ENCODE data around the gene CCBE1.
A peak's percentile ranks its signal among the peaks of the same experiment; 100 is the strongest.
"Not testable (repeated sequence)": the region's sequence is repeated elsewhere in the genome, so short reads cannot be mapped to it uniquely, and the experiment has no call there.

The CCBE1 gene

DNA sequence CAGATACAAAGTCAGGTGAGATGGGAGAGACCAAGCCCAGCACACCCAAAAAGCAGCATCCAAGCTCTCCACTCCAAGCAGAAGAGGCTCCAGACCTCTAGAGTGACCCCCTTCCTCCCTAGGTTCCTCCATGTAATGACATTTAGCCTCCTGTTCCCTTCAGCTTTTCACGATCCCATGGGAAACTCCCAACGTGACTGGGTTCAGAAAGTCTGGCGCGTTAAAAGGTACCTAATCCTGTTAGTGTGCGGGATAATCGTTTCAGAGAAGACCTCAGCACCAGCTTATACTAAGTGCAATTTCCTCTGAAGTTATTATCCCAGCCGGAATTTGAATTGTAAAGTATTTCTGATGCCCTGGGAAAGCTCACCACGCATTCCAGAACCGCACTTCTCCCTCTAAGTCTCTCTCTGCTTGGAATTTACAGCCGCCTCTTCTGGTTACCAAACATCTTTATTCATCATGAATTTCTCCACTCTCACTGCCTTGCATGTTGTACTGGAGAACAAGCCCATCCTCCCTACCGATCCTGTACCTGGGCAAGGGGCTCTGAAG lies 46.9 kb downstream of the CCBE1 start:
- DNase-seq = peak; percentile 24 to 60

DNA sequence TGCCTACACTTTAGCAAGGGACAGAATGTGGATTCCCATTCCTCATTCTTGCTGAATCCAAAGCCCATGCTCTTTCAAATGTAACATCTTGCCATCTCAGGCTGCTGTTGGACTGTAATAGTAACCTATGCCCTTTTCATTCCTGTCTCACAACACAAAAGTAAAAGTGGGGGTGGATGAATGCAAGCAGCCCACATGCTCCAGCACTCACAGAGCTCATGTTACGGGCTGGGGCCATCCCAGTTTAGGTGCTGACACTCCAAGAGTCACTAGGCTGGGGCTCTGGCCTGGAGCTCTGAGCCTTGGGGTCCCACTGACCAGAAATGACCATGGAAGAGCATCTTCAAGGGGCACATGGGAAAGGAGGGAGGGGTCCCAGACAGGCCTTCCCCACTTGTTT lies 47.6 kb downstream of the CCBE1 start:
- no peak for DNase-seq

DNA sequence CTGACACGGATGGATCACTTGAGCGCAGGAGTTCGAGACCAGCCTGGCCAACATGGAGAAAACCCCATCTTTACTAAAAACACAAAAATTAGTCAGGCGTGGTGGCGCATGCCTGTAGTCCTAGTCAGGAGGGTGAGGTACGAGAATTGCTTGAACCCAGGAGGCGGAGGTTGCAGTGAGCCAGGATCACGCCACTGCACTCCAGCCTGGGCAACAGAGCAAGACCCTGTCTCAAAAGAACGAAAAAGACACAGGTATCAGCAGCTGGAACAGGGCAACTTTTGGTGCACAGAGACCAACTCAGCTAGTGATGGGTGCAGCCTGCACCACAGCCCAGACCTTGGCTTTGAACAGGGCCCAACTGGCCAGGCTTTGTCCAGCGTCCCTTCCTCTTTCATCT lies 48.8 kb downstream of the CCBE1 start:
- not testable (repeated sequence) for DNase-seq

DNA sequence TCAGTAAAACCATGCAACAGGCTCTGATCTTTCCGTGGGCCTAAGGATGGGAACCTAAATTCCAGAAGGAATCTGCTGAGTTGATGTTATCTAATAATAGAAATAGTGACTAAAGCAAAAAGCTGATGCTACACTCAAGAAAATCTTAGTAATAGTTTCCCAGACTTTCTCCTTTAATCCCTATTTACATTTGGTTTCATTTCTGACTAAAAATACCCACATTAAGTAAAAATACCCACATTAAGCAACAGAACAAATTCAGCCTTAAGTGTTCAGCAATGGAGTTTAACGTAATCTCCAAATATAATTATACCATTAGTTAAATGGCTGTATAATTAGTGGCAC lies 50.3 kb downstream of the CCBE1 start:
- DNase-seq = no peak

DNA sequence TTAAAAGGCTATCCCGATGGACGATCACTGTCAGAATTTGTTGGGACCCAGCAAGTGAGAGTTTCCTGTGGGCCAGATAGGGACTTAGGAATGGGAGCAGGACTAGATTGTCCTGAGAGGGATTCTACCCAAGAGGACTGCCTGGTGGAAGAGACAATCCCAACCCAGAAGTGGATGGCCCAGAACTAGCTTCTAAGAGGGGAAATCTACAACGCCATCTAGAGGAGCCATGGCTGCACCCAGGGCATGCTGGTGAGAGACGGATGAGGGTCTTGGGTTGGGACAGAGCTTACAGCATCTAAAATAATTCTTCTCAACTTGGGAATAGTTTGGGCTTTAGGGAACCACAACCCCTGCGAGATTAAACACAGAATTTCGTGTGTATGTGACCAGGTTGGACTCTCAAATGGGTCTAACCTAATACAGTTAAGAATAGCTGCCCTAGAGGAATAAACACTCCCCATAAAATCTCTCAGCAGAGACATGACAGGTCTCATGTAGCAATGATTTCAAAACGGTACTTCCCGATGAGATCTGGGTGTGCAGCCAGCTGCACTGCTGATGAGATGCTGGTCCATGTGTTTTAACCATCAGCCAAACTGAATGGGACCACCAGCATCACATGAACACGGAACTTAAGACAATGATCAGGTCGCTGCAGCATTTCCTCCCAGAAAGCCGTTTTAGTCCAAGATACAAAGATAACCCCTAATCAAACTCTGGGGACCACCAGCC lies 50.8 kb downstream of the CCBE1 start:
- DNase-seq = no peak

DNA sequence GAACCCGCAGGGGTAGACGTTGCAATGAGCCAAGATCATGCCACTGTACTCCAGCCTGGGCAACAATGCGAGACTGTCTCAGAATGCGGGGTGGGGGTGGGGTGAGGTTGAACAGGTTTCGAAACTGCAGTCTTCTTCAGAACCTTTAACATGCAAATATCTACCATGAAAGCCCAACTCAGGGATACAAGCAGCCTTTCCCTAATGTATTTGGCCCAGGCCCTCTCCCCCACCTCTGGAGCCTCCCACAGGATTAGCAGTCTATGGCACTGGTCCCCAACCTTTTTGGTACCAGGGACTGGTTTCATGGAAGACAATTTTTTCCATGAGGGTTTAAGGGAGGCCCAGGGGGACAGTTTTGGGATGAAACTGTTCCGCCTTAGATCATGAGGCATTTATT lies 53.5 kb downstream of the CCBE1 start:
- no peak for DNase-seq

DNA sequence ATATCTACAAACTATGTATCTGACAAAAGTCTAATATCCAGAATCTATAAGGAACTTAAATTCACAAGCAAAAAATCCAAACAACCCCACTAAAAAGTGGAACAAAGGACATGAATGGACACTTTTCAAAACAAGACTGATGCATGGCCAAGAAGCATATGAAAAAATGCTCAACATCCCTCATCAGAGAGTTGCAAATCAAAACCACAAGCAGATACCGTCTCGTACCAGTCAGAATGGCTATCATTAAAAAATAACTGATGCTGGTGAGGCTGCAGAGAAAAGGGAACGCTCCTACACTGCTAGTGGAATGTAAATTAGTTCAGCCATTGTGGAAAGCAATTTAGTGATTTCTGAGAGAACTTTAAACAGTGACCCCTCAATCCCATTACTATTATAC lies 56.5 kb downstream of the CCBE1 start:
- DNase-seq = no peak

DNA sequence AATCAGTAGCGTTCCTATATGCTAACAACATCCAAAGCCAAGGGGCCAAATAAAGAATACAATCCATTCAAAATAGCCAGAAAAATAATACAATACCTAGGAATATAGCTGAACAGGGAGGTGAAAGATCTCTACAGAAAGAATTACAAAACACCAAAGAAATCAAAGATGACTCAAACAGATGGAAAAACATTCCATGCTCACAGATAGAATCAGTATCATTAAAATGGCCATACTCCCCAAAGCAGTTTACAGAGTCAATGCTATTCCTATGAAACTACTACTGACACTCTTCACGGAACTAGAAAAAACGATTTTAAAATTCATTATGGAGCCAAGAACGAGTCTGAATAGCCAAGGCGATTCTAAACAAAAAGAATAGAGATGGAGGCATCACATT lies 57.4 kb downstream of the CCBE1 start:
- DNase-seq = no peak

DNA sequence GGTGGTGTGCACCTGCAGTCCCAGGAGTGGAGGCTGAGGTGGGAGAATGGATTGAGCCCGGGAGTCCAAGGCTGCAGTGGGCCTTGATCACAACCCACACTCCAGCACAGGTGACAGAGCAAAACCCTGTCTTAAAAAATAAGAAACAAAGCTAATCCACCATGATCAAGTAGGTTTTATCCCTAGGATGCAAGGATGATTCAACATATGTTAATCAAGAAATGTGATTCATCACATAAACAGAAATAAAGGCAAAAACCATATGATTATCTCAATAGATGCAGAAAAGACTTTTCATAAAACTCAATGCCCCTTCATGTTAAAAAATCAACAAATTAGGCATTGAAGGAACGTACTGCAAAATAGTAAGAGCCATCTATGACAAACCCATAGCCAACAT lies 58.1 kb downstream of the CCBE1 start:
- no peak for DNase-seq

DNA sequence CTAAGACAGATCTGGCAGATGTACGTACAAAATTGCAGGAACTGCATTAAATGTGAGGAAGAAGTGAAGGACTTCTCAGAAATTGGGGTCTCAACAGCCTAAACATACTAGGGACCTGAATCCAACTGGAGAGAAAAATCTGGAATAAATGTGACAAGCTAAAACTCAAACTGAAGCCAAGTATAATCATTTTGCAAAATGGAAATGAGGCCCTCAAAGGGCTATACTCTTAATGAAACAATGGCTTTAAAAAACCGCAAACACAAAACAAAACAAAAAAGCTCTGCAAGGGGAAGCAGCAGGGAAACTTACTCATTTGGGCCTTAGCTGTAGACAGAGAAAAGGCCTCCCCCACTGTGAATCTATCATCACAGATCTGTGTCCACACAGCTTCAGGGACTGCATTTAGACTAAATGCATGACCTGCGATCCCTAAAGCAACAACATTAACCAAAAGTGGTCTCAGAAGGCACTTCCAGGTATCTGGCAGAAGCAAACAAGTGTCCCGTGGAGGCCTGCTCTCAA lies 63.2 kb downstream of the CCBE1 start:
- DNase-seq = no peak

DNA sequence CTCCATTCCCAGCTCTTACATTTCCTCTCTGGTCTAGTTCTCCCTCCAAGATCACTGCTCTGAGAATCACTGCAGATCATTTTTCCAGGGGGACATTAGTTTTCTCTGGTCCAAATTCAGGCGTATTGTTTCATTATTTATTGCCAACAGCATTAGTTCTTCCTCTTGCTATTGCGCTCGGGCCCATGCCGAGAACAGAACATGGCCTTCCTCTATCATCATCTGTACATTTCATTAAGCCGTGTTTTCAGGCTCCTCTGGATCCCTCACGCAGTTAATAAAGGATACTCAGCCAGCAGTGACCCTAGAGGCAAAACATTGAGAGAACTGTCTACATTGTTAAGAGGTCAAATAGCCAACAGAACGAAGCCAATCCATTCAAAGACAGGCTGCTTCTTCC lies 63.9 kb downstream of the CCBE1 start:
- DNase-seq = no peak

DNA sequence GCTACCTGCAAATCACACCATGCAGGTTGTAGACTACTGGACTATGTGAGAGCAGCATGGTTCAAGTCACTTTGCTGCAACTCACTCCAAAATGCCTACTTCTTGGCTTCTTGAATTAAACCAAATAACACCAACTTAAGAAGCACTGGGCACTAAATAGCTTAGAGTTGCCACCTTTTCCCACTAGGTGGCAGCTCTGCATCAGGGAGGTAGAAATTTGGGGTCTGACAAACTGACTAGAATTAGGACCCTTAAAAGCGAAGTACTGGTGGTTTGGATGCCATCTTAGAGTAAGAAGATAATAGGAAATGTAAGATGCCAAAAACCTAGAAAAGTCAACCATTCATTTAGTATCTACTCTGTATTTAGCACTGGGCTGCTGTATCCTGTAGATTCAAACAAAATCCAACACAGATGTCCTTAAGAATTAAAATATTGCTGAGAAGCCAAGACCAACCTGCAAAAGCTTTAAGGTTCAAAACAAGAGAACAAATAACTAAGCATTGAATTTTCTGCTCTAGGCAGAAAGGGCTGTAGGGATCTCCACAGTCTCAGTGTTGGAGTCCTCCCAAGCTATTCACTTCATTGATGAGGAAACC lies 65.5 kb downstream of the CCBE1 start:
- DNase-seq = peak in 1 of 2 experiments; percentile 35

DNA sequence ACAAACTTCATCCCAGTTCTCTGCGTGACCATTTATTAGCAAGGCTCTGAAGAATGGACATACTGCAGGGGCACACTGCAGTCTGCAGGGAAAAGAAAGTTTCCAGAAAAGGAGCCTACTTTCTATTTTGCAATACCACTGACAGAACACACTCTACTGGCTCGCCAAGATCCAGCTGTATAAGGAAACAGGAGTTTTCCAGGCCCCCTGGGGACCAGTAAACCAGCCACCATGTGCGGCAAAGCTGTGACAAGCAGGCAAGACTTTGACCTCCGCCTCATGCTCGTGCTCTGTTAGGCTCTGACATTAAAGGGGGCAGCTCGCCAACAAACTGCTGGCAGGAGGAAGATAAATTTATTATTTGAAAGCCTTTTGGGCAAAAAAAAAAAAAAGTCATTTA lies 67.3 kb downstream of the CCBE1 start:
- DNase-seq = no peak

DNA sequence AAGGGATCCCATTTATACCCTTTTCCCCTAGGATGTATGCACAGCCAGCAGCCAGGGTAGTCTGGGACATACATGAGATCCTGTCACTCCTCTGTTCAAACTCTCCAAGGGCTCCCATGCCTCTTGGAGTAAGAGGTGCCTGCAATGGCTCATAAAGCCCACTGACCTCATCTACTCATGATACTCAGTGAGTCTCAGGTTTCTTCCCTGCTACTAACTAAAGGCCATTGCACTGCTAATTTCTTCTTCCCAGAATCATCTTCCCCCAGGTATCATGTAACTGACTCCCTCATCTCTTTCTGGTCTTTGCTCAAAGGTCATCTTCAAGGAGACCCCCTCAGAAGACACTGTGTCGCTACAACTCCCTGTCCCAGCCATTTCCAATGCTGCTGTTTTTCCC lies 68.2 kb downstream of the CCBE1 start:
- no peak for DNase-seq

DNA sequence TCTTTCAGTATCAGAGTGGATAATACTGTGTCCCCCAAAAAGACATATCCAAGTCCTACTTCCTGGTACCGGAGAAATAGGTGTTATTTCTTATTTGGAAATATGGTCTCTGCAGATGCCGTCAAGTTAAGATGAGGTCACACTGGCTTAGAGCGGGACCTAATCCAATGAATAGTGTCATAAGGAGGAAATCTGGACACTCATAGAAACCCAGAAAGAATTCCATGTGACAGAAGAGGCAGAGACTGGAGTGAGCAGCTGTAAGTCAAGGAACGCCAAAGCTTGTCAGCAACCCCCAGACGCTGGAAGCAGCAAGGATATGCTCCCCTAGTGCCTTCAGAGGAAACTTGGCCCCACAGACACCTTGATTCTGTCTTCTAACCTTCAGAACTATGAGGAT lies 69.8 kb downstream of the CCBE1 start:
- DNase-seq = no peak

DNA sequence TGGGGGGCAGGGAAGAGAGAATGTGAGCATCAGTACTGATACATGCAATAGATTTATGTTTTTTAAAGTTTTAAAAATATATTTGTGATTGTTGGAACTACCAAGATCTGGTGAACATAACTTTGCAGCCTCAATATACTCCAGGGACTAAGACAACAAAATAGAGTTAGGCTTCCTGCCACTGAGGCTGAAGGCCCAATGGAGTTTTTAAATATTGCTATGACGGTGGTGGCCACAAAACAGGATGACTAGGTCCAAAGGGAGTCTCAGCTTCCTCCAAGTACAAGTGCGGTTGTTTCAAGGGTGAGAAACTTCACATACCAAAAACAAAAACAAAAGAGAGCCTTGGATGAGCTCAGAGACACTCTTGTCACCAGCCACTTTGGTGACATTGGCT lies 72.9 kb downstream of the CCBE1 start:
- DNase-seq = no peak

DNA sequence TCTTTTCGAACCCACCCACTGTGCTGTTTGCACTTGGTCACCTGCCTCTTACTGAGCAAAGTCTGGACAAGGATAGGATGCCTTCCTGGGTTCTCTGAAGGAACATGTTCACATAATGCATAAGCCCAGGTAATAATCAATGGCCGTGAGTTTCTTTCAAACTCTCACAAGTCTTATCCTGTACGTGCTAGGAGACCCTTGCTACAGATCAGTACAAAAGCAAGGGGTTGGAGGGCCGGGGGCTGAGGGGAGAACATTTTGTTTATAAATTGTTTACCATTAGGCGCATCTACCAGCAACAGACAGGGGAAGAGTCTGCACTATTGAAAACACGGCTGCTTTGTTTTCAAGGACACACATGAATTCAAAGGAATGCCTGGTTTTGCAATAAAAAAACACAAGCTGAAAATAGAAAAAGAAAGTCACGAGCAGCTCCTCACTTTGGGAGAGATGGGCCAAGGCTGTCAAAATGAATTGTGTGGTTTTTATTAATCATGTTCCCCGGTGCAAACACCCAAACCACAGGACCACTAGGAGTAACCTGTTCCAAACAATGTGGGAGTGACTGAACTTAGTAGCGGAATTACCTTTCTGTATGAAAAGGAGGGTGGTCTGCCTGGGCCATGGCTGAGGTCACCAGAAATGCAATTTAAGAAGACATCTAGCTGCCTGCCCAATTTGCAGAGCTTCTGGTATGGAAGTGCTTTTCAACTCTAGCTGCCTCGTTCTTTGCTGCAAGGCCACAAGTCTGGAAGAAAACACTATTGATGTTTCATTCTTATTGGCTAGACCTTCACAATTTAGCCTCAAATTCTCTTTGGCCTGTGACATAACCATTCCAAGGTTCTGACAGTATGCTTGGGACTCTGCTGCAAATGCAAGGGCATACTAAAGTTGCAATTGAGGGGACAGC lies 73.5 kb downstream of the CCBE1 start:
- no peak for DNase-seq

DNA sequence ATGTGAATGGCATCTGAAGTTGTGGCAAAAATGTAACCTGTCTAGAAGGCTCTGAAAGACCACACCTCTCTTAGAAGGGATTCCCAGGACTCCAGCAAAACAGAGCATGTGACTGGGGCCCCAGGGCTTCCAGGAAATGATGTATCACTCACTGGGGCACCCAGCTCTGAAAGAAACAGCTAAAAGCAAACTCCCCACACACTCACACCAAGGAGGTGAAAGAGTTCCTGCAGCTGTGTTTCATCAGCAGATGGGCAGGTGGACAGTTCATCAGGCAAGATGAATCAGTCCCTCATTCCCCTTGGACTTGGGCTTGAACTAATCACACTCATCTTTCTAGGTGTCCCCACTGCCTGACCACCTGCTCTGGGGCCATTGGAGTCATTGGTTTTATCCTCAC lies 76.2 kb downstream of the CCBE1 start:
- DNase-seq = no peak

DNA sequence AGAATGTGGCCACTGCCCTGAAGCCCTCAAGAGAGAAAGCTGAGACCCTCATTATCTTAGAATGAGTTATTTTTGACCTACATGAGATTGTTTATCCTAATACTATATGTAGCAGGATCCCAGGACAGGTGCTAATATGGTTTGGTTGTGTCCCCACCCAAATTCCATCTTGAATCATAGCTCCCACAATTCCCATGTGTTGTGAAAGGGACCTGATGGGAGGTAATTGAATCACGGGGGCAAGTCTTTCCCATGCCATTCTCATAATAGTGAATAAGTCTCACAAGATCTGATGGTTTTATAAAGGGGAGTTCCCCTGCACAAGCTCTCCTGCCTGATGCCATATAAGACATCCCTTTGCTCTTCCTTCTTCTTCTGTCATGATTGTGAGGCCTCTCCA lies 76.8 kb downstream of the CCBE1 start:
- DNase-seq = no peak

DNA sequence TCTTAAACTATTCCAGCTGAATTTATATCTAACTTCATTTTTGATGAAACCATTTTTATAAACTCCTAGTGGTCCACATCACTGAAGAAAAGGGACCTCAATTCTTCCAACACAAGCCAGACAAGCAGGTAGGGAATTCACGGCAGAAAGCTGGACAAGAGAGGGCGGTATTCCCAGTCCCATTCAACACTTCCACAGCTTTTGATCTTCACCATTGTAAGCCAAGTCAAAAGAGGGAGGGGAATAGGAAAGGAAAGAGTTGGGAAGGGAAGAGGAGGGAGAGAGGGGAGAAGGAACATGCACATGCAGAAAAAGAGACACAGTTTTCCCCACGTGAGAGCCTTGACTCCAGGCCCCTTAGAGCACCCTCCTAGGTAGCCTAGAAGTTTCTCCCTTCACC lies 77.4 kb downstream of the CCBE1 start:
- DNase-seq = no peak

DNA sequence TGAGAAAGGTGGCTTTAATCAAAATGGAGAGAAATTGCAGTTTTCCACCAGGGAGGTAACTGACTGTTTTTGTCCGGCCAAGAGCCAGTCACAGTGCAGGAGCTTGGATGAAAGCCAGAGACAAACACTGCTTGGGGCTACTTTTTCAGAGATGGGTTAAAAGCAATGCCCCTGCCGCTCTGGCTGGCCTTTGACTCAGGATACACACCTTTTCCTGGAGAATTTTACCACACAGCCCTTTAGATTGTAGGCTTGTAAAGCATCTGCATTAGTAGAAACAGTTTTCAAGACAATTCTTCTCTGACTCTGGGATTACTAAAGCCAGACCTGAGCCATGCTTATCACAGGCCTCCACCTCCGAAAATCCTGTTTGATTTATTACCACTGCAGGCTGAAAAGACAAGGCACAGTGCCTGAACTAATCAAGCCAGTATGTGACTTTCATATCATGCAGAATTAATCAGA lies 79.7 kb downstream of the CCBE1 start:
- no peak for DNase-seq

DNA sequence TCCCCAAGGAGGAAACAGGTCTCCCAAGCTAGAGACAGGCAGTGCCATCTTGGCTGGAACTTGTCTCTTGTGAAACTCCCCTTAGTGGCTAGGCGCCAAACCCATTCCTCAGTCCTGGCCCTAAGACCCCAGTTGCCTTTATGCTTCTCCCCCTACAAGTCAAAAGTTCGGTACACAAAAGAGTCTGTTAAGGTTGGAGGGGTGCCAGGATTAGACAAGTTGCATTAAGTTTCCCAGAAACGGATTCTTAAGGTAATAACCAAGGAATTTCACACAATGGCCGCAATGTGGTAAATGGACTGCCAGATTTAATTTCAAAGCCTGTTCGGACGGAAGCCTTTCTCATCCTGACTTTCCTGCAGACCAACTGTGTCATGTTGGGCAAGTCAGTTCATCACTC lies 80.7 kb downstream of the CCBE1 start:
- no peak for DNase-seq

DNA sequence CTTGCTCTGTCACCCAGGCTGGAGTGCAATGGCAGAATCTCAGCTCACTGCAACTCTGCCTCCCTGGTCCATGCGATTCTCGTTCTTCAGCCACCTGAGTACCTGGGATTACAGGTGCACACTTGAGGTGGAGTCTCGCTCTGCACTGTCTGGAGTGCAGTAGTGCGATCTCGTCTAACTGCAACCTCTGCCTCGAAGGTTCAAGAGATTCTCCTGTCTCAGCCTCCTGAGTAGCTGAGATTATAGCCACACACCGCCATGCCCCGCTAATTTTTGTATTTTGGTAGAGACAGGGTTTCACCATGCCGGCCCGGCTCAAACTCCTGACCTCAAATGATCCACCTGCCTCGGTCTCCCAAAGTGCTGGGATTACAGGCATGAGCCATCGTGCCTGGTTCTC lies 83.3 kb downstream of the CCBE1 start:
- no peak for DNase-seq

All from NCI-H524 (cell line).